ENCODE results near the gene ANKRD65.
"Not testable (repeated sequence)": the region's sequence is repeated elsewhere in the genome, so short reads cannot be mapped to it uniquely, and the experiment has no call there.

Gene ANKRD65

DNA sequence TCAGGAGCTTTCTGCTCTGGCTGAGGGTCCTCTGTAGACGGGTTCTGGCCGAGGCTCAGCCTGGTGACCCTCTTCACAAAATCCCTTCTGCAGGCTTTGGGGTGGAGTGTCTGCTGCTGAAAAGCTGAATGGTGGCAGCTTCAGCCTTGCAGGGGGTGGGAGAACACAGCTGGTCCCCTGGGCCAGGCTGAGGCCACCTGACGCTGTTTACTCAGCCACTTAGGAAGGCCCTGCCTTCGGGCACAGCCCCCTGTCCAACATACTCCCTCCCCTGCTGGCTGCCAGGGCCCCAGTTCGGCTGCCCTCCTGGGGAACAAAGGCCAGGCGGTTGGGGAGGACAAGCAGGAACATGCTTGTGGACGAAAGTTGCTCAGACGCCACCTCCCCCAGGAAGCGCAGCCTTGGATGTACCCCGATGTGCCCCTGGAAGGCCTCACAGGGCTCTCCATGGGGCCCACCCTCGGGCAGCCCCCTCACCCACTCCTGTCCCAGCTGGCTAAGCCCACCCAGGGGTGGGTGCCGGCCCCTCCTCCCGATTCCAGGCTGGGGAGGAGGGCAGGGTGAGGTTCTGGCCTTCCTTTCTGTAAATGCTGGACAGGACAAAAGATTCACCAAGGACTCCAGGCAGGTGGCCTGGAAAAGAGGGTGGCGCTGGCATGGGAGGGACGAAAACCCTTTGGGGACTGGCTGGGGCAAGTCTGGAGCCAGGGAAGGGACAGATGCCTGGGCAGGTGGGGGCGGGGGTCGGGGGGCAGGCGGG lies at the start of gene ANKRD65:
ANKRD65 (minus strand) TSS at position 130 of the 760 bp plus-strand sequence. CDS start 271 bp downstream, outside the sequence.
- DNase-seq: no peak

DNA sequence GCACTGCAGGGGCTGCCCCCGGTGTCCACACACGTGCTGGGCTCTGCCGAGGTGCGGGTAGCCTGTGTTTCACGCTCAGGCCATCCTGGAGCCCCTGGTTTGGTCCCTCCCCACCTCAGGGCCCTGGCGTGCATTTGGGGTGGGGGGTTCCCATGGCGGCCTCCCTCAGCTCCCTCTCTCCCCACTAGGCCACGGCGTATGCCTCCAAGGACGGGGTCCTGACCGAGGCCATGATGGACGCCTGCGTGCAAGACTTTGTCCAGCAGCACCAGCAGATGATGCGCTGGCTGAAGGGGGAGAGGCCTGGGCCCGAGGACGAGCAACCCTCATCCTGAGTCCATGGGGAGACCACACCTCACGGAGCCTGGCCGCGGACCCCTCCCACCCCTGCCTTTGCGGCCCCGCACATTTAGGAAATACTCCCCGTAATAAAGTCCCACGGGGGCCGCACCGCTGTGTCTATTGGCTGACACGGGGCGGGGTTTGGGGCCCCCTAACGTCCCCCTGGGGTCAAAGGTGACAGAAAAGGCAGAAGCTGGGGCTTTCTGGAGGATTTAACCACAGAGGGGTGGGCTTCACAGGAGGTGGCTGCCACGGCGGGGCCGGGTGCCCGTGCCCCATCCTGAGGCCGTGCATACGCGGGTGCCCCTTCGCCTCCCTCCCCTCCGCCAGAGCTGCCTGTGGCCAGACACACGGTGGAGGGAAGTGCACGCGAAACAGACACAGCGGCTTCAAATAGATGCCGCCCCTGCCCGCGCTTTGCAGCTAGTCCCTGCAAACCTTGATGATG lies 47.3 kb upstream of the ANKRD65 start:
- not testable (repeated sequence) for DNase-seq

GRCh38 chr1:1463312-1463711 lies 42.2 kb upstream of the ANKRD65 start:
- DNase-seq: no peak

GRCh38 chr1:1462318-1462966 lies 41.4 kb upstream of the ANKRD65 start:
- no peak for DNase-seq

- no peak for DNase-seq
These were observed 40.7 kb upstream of the ANKRD65 start for GRCh38 chr1:1461721-1462317.

- no peak for DNase-seq
These were observed 39.6 kb upstream of the ANKRD65 start for GRCh38 chr1:1460540-1461130.

DNA sequence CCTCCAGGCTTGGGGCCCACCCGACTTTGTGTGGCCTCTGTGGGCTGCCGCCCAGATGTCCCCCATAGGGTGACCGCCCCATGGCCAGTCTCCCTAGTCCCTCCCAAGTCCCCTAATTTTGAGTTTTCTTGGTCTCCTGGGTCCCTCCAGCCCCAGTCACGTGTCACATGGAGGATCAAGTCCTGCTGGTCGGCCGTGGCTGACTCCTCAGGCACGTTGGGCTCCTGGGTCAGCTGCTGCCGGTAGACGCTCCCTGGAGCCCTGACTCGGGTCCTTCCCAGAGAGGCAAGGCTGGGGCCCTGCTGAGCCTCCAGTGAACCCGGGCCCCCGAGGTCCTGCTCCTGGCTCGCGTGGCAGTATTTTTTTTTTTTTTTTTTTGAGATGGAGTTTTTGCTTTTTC lies 38.6 kb upstream of the ANKRD65 start:
- DNase-seq: not testable (repeated sequence)

GRCh38 chr1:1459156-1459555 lies 38.1 kb upstream of the ANKRD65 start:
- not testable (repeated sequence) for DNase-seq

- DNase-seq: not testable (repeated sequence)
These were observed 35.7 kb upstream of the ANKRD65 start for GRCh38 chr1:1456683-1457255.

GRCh38 chr1:1455934-1456333 lies 34.9 kb upstream of the ANKRD65 start:
- DNase-seq: not testable (repeated sequence)

DNA sequence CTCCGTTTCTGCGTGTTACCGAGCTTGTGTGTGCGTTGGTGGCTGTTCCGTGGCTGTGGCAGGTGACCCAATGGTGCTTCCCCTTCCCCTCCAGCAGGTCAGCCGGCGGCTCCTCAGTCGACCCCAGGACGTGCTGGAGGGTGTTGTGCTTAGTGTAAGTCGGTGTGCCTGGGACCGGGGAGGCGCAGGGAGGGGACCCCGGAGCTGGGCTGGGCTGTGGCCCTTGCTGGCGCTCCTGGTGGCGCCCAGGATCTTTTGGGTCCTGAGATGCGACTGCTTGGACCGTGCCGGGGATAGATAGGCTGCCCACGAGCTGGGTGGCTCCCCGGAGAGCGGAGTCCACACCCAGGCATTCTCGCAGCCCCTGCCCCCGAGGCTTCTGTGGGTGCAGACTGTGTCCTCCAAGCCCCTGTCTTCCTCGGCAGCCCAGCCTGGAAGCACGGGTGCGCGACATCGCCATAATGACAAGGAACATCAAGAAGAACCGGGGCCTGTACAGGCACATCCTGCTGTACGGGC lies 34.3 kb upstream of the ANKRD65 start:
- DNase-seq: no peak

- DNase-seq: not testable (repeated sequence)
These were observed 33.4 kb upstream of the ANKRD65 start for GRCh38 chr1:1454286-1455056.

DNA sequence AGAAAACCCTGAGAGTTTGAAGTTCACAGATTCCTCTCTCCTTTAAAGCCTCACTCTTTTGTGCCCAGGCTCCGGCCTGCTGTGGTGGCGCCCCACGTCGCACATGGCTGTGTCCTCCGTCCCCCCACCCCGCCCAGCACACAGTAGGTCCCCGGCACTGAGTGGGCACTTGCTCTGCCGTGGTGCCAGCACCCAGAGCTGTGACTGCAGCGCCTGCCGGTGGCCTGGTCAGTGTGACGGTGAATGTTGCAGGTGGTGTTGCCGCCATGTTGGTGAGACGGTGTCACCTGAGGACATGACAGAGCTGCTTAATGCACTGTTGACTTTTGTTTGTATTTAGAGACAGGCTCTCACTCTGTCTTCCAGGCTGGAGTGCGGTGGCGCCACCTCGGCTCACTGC lies 31.8 kb upstream of the ANKRD65 start:
- DNase-seq: no peak

GRCh38 chr1:1452365-1452739 lies 31.3 kb upstream of the ANKRD65 start:
- not testable (repeated sequence) for DNase-seq

DNA sequence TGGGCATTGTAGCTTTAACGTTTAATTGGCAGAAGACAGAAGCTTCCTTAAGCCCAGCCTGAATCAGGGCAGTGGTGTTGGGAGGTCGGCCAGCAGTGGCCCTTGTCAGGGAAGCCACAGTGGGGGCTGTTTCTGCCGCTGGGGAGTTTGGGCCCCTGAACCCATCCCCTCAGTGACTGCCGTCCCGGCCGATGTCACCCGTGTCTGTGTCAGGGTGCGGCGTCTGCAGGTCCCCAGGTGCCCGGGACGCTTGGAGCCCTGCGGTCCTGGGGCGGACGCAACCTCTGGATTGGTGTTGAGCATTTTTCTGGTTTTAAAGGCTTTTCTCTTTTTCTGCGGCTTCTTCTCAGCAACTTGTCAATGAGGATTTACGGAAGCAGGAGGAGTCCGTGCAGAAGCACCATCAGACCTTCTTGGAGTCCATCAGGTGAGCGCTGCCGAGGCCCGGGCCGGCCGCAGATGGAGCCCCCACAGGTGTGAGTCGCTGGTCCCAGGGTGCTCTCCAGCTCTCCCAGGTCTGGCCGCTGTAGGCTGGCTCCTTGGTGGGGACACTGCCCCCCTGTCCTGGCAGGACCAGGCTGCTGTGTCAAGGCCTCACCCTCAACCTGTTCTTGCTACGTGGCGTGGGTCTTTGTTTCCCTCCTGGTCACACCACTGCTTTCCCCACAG lies 30.8 kb upstream of the ANKRD65 start:
- DNase-seq: no peak

GRCh38 chr1:1450616-1451015 lies 29.5 kb upstream of the ANKRD65 start:
- not testable (repeated sequence) for DNase-seq

DNA sequence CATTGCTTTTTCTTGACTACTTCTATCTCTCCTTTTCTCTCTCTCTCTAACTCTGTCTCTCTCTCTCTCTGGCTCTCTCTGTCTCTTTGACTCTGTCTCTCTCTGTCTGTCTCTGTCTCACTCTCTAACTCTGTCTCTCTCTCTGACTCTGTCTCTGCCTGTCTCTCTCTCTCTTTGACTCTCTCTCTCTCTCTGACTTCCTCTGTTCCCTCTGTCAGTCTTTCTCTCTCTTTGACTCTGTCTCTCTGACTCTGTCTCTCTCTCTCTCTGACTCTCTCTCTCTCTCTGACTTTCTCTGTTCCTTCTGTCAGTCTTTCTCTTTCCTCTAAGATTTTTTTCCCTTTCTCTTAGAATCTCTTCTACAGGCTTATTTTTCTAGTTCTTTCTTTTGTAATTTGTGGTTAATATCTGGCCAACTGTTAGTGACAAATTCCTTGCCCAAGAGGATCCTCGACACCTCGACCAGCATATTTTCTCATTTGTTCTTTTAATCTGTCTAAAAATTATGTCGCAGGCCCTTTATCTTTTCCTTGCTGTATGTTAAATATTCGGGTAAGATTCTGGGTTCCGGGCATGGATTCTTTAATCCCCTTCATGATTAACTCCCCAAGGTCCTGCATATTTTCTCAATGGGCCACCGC lies 28.1 kb upstream of the ANKRD65 start, which contains the start of gene ATAD3C:
ATAD3C (plus strand) TSS at position 591 of the 641 bp plus-strand sequence. CDS start 995 bp downstream, outside the sequence.
- DNase-seq: no peak

DNA sequence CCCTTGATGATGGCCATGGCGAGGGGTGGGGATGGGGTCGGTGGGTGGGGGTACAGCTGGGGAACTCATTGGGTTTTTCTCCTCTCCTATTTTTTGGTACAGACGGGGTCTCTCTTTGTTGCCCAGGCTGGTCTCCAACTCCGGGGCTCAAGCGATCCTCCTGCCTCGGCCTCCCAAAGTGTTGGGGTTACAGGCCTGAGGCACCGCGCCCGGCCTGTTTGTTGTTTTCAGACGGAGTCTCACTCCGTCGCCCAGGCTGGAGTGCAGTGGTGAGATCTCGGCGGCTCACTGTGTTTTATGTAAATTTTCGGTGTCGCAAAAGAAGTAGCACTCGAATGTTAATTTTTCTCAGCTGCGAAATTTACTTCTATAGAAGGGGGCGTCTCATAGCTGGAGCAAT lies 25.6 kb upstream of the ANKRD65 start:
- DNase-seq: not testable (repeated sequence)

GRCh38 chr1:1442069-1442770 lies 21.1 kb upstream of the ANKRD65 start:
- DNase-seq: no peak

Data from stimulated activated CD4-positive, alpha-beta T cell treated with anti-CD3 and anti-CD28 coated beads, Interleukin-12 subunit alpha, Interleukin-12 subunit beta, amount 100 ng/mL, for 4 hours (primary cell).